ENCODE data around the gene PTPRT. TPM values are rescaled to one million over a fixed set of nuclear protein-coding genes. Genes with fewer than 3 reads are reported as not detected.

PTPRT gene
- total and polyA plus RNA-seq, 2 of the 13 experiments (the other 11 are each of a cell fraction or from before 2014, with no cell fraction given), result under 0.01 to 0.09 TPM

DNA sequence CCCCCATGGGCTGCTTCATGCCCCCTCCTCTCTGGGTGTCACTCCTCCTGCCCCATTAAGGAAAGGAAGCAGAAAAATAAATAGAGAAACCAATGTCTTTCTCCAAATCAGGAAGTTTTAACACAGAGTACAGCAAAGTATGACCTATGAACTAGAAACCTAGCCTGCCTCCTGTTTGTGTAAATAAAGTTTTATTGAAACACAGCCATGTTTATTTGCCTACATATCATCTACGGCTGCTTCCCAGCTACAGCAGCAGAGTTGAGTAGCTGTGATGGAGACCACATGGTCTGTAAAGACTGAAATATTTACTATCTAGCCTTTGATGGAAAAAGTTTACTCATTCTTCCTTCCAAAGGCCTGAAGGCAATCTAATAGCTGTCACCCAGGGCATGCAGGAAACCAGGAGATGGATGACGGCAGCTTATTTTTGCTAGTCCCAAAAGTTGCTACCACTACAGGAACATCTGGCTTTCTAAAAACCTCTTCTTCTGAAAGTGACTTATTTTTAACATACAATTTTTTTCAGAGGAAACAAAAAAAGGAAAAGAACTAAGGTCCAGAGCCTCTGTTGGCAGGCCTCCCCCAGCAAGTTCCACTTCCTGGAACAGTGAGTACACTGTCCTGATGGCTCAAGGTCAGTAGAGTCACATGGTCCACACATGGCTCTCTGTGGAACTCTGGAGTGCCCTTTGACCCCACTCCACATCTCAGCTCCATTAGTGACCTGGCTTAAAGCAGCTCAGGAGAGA is 287.8 kb downstream of the PTPRT start (continued):
- TF ChIP-seq, protein P1, sequence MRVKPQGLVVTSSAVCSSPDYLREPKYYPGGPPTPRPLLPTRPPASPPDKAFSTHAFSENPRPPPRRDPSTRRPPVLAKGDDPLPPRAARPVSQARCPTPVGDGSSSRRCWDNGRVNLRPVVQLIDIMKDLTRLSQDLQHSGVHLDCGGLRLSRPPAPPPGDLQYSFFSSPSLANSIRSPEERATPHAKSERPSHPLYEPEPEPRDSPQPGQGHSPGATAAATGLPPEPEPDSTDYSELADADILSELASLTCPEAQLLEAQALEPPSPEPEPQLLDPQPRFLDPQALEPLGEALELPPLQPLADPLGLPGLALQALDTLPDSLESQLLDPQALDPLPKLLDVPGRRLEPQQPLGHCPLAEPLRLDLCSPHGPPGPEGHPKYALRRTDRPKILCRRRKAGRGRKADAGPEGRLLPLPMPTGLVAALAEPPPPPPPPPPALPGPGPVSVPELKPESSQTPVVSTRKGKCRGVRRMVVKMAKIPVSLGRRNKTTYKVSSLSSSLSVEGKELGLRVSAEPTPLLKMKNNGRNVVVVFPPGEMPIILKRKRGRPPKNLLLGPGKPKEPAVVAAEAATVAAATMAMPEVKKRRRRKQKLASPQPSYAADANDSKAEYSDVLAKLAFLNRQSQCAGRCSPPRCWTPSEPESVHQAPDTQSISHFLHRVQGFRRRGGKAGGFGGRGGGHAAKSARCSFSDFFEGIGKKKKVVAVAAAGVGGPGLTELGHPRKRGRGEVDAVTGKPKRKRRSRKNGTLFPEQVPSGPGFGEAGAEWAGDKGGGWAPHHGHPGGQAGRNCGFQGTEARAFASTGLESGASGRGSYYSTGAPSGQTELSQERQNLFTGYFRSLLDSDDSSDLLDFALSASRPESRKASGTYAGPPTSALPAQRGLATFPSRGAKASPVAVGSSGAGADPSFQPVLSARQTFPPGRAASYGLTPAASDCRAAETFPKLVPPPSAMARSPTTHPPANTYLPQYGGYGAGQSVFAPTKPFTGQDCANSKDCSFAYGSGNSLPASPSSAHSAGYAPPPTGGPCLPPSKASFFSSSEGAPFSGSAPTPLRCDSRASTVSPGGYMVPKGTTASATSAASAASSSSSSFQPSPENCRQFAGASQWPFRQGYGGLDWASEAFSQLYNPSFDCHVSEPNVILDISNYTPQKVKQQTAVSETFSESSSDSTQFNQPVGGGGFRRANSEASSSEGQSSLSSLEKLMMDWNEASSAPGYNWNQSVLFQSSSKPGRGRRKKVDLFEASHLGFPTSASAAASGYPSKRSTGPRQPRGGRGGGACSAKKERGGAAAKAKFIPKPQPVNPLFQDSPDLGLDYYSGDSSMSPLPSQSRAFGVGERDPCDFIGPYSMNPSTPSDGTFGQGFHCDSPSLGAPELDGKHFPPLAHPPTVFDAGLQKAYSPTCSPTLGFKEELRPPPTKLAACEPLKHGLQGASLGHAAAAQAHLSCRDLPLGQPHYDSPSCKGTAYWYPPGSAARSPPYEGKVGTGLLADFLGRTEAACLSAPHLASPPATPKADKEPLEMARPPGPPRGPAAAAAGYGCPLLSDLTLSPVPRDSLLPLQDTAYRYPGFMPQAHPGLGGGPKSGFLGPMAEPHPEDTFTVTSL (CRISPR knock-in tag; IDR thresholded peaks at IDR 0.05; ENCODE audit: borderline replicate concordance), result no peak
- 0 out of 2 replicates have a peak, but pooled peaks have one; percentile 7 for TF ChIP-seq FOXK1 (CRISPR knock-in tag; IDR thresholded peaks at IDR 0.05; ENCODE audit: borderline replicate concordance, low read depth)
- TF ChIP-seq ZNF143 (CRISPR knock-in tag; IDR thresholded peaks at IDR 0.05), result no peak
- TF ChIP-seq, protein P2, sequence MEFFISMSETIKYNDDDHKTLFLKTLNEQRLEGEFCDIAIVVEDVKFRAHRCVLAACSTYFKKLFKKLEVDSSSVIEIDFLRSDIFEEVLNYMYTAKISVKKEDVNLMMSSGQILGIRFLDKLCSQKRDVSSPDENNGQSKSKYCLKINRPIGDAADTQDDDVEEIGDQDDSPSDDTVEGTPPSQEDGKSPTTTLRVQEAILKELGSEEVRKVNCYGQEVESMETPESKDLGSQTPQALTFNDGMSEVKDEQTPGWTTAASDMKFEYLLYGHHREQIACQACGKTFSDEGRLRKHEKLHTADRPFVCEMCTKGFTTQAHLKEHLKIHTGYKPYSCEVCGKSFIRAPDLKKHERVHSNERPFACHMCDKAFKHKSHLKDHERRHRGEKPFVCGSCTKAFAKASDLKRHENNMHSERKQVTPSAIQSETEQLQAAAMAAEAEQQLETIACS (CRISPR knock-in tag; IDR thresholded peaks at IDR 0.05), result no peak
- TF ChIP-seq ESRRA (CRISPR knock-in tag; IDR thresholded peaks at IDR 0.05; ENCODE audit: low read depth), result peak; percentile 94
- TF ChIP-seq TGIF2 (CRISPR knock-in tag; IDR thresholded peaks at IDR 0.05), result no peak
- TF ChIP-seq ZKSCAN8 (CRISPR knock-in tag; IDR thresholded peaks at IDR 0.05; ENCODE audit: borderline replicate concordance), result no peak
- TF ChIP-seq, protein P3, sequence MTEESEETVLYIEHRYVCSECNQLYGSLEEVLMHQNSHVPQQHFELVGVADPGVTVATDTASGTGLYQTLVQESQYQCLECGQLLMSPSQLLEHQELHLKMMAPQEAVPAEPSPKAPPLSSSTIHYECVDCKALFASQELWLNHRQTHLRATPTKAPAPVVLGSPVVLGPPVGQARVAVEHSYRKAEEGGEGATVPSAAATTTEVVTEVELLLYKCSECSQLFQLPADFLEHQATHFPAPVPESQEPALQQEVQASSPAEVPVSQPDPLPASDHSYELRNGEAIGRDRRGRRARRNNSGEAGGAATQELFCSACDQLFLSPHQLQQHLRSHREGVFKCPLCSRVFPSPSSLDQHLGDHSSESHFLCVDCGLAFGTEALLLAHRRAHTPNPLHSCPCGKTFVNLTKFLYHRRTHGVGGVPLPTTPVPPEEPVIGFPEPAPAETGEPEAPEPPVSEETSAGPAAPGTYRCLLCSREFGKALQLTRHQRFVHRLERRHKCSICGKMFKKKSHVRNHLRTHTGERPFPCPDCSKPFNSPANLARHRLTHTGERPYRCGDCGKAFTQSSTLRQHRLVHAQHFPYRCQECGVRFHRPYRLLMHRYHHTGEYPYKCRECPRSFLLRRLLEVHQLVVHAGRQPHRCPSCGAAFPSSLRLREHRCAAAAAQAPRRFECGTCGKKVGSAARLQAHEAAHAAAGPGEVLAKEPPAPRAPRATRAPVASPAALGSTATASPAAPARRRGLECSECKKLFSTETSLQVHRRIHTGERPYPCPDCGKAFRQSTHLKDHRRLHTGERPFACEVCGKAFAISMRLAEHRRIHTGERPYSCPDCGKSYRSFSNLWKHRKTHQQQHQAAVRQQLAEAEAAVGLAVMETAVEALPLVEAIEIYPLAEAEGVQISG (CRISPR knock-in tag; IDR thresholded peaks at IDR 0.05), result peak; percentile 43; the same call in 1 of the 2 replicates
- TF ChIP-seq ZNF567 (CRISPR knock-in tag; IDR thresholded peaks at IDR 0.05; ENCODE audit: borderline replicate concordance), result no peak
- TF ChIP-seq MEF2D (CRISPR knock-in tag; IDR thresholded peaks at IDR 0.05), result no peak
- TF ChIP-seq, protein P4, sequence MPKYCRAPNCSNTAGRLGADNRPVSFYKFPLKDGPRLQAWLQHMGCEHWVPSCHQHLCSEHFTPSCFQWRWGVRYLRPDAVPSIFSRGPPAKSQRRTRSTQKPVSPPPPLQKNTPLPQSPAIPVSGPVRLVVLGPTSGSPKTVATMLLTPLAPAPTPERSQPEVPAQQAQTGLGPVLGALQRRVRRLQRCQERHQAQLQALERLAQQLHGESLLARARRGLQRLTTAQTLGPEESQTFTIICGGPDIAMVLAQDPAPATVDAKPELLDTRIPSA (CRISPR knock-in tag; IDR thresholded peaks at IDR 0.05; ENCODE audit: borderline replicate concordance), result no peak
- 0 out of 2 replicates have a peak, but pooled peaks have one; percentile 36 for TF ChIP-seq ZNF614 (CRISPR knock-in tag; IDR thresholded peaks at IDR 0.05; ENCODE audit: borderline replicate concordance)
- TF ChIP-seq, protein P5, sequence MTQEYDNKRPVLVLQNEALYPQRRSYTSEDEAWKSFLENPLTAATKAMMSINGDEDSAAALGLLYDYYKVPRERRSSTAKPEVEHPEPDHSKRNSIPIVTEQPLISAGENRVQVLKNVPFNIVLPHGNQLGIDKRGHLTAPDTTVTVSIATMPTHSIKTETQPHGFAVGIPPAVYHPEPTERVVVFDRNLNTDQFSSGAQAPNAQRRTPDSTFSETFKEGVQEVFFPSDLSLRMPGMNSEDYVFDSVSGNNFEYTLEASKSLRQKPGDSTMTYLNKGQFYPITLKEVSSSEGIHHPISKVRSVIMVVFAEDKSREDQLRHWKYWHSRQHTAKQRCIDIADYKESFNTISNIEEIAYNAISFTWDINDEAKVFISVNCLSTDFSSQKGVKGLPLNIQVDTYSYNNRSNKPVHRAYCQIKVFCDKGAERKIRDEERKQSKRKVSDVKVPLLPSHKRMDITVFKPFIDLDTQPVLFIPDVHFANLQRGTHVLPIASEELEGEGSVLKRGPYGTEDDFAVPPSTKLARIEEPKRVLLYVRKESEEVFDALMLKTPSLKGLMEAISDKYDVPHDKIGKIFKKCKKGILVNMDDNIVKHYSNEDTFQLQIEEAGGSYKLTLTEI (CRISPR knock-in tag; conservative IDR thresholded peaks at IDR 0.05), result no peak
